Small intestine (tissue), 7 donors: ENCODE results near the gene ISG20. TPM values are rescaled to one million over a fixed set of nuclear protein-coding genes. Genes with fewer than 3 reads are reported as not detected.

ENCODE experiments used
- DNase-seq, 2 donors: peaks; one replicate each; pipeline versions ENCODE4 v3.0.0 to v3.0.0-alpha.2; 2013
- FAIRE-seq: peaks from 2 replicates; lab custom pipeline; 2012; peaks lifted over from hg19 to GRCh38; lab: Jason Lieb, UNC
- H3K27ac ChIP-seq, 3 donors: one replicate each; pipeline ENCODE4 v1.5.1; 2013; ENCODE audit warnings: low read length in 2 of 3, mild to moderate bottlenecking in 2 of 3, control low read depth in 1 of 3, inconsistent platforms in 1 of 3, low read depth in 1 of 3, moderate library complexity in 1 of 3
- H3K27me3 ChIP-seq, 3 donors: one replicate each; pipeline ENCODE4 v1.6.1; 2013; ENCODE audit warnings: low read length in 3 of 3, inconsistent platforms in 1 of 3; ENCODE audit not compliant: control insufficient read depth in 3 of 3, insufficient read depth in 3 of 3
- H3K36me3 ChIP-seq, 3 donors: one replicate each; pipeline ENCODE4 v1.6.1; 2013; ENCODE audit warnings: low read length in 3 of 3, inconsistent platforms in 1 of 3, low read depth in 1 of 3, mild to moderate bottlenecking in 1 of 3, moderate library complexity in 1 of 3; ENCODE audit not compliant: control insufficient read depth in 3 of 3, insufficient read depth in 2 of 3
- H3K4me1 ChIP-seq, 3 donors: one replicate each; pipeline ENCODE4 v1.6.1; 2013; ENCODE audit warnings: low read length in 2 of 3, inconsistent platforms in 1 of 3, low read depth in 1 of 3, mild to moderate bottlenecking in 1 of 3, moderate library complexity in 1 of 3; ENCODE audit not compliant: control insufficient read depth in 3 of 3, insufficient read depth in 2 of 3
- H3K4me3 ChIP-seq, 3 donors: one replicate each; pipeline ENCODE4 v1.5.1; 2013; ENCODE audit warnings: low read length in 3 of 3, control low read depth in 1 of 3, inconsistent platforms in 1 of 3, low read depth in 1 of 3, mild to moderate bottlenecking in 1 of 3, moderate library complexity in 1 of 3
- H3K9me3 ChIP-seq, 2 donors: one replicate each; pipeline ENCODE4 v1.6.1; 2013; ENCODE audit warnings: low read depth in 1 of 2, low read length in 1 of 2; ENCODE audit not compliant: control insufficient read depth in 2 of 2, insufficient read depth in 1 of 2
- WGBS, 3 donors: extraction: QIAGEN DNeasy Blood & Tissue Kit; methylation state at CpG; one replicate each; pipeline ENCODE4 v1.1.7; 2013; 5-methylcytosine and 5-hydroxymethylcytosine counted together
- polyA plus RNA-seq, 4 donors: library from polyadenylated mRNA; stranded (reverse) in 3 of 4; unstranded in 1 of 4; fragments of 200-250 nt in 3 of 4; fragments of 120-200 nt in 1 of 4; gene quantifications; one replicate each; pipeline versions ENCODE4 v1.2.1 to v1.2.3, GENCODE V29; 2013
- donor health status: healthy with polysubstance abuse.
- donor health status: control.
- donor health status: control.
- donor health status: Bipolar disorder and iron deficiency.
- donor health status: healthy.

ISG20 gene
- polyA plus RNA-seq, 4 donors: 4.1 to 434 (median 98.1) TPM

- Histone ChIP-seq H3K4me3 (no peak overlapping the region), H3K27me3 (no peaks in the 10 kb centered on the region), H3K9me3 (no peaks in the 10 kb centered on the region), H3K27ac (peak overlapping the region; percentile 42 to 90 (median 58)), H3K36me3 (no peaks in the 10 kb centered on the region), H3K4me1 (peaks cover 0 to 18% (median 5%) of the 10 kb centered on the region in 3 donors)
- WGBS, 3 donors: 84 to 86% (median 84%) methylated on average over 4 of the region's 4 CpGs
- FAIRE-seq (no peak), DNase-seq (no peak)
Observed at GRCh38 chr15:88616240-88616639, 22.6 kb upstream of the ISG20 start.

DNA sequence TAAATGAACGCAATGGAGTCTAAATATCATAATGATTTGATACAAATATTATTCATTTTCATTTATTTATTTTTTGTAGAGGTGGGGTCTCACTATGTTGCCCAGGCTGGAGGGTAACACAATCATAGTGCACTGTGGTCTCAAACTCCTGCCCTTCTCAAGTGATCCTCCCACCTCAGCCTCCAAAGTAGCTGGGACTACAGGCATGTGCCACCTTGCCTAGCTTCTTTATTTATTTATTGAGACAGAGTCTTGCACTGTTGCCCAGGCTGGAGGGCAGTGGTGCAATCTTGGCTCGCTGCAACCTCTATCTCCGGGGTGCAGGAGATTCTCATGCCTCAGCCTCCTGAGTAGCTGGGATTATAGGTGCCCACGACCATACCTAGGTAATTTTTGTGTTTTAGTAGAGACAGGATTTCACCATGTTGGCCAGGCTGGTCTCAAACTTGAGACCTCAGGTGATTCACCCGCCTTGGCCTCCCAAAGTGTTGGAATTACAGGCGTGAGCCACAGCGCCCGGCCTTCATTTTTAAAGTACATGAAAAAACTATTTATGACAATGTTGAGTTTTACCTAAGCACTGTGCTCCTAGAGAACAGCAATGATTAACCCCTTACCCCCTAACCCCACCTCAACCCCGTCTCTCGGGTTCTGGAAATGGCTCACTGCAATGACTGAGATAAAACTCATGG is 21.6 kb upstream of the ISG20 start:
- 92 to 95% (median 94%) methylated on average over 10 of the region's 10 CpGs for WGBS, 3 donors
- no peak for DNase-seq
- Histone ChIP-seq H3K36me3 (no peaks in the 10 kb centered on the region), H3K27me3 (no peaks in the 10 kb centered on the region), H3K9me3 (no peaks in the 10 kb centered on the region), H3K4me1 (peaks cover 0 to 23% (median 5%) of the 10 kb centered on the region in 3 donors), H3K4me3 (no peak overlapping the region), H3K27ac (no peak overlapping the region)
- no peak for FAIRE-seq

- FAIRE-seq (no peak), DNase-seq (no peak)
- Histone ChIP-seq H3K9me3 (no peaks in the 10 kb centered on the region), H3K4me1 (peaks cover 0 to 29% (median 5%) of the 10 kb centered on the region in 3 donors), H3K36me3 (no peaks in the 10 kb centered on the region), H3K27ac (no peak overlapping the region), H3K4me3 (no peak overlapping the region), H3K27me3 (no peaks in the 10 kb centered on the region)
- WGBS, 3 donors: 51 to 61% (median 55%) methylated on average over 1 of the region's 1 CpG
Observed at GRCh38 chr15:88617790-88618189, 21.0 kb upstream of the ISG20 start.

GRCh38 chr15:88618686-88619085 is 20.1 kb upstream of the ISG20 start:
- DNase-seq (no peak), FAIRE-seq (no peak)
- H3K27ac ChIP-seq: no peak overlapping the region
- no peaks in the 10 kb centered on the region for H3K9me3 ChIP-seq
- no peaks in the 10 kb centered on the region for H3K27me3 ChIP-seq
- peaks cover 5 to 31% (median 6%) of the 10 kb centered on the region in 3 donors for H3K4me1 ChIP-seq
- no peaks in the 10 kb centered on the region for H3K36me3 ChIP-seq
- no peak overlapping the region for H3K4me3 ChIP-seq

DNA sequence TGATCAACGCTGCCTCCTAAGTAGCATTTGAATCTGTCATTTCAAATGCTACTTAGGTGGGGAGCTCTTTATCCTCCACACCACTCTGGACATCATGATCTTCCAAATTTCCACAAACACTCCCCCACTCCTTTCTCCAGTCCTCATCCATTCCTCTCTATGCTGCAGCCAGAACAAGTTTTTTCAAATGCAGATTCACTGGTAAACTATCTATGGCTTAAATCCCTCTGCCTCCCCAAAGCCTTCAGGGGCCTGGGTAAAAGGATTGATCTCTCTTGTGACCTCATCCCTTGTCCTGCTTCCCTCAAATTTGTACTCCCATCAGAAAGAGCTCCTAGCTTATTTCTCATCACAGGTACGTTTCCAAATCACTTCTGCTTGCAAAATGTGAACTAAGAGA is 19.0 kb upstream of the ISG20 start:
- Histone ChIP-seq H3K9me3 (no peaks in the 10 kb centered on the region), H3K36me3 (no peaks in the 10 kb centered on the region), H3K27ac (no peak overlapping the region), H3K4me1 (peaks cover 6 to 31% (median 7%) of the 10 kb centered on the region in 3 donors), H3K4me3 (no peak overlapping the region), H3K27me3 (no peaks in the 10 kb centered on the region)
- WGBS, 3 donors: 73 to 81% (median 81%) methylated on average over 2 of the region's 2 CpGs
- DNase-seq: no peak
- no peak for FAIRE-seq

DNA sequence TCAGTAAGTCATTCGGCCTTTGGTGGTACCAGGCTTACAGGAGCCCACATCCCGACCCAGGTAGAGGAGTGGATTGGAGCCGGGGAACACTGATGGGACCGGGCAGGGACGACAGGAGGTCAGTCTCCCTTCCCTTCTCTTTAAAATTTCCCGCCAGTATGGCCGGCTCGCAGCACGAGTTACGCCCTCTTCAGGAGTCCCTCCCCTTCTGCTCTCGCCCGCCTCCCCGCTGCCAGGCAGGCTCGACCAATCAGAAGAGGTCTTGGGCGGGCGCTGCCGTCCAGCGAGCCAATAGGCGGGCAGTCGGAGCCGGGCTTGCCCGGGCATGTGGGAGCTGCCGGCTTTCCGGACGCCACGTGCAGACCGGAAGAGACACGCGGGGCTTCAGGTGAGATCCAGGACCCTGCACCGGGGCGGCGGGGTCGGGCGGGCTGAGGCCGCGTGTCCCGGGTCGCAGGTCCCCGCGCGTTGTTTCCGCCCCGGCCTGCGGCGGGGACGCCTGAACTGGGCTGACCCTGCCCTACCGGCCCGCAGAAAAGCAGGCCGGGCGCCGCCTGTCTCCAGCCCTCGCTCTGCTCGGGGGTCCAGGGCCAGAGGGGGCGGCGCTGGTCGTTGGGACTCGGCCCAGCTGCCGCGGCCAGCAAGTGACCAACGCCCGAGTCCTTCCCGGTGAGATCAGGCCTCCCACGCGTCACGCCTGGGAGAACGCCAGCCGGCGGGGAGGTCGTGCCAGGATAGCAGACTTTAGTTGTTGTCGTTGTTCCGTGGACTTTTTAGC is 17.6 kb upstream of the ISG20 start, which contains the start of gene AEN:
TSS of gene AEN (plus strand) at position 346 of the 778 bp plus-strand sequence. CDS start 4,870 bp downstream, outside the sequence.
- 0% methylated on average over 45 to 71 of the region's 71 CpGs for WGBS, 3 donors
- DNase-seq: peak; percentile 97
- peak within 1 kb of the TSS in 2 of 3 donors; percentile 52 to 83 for H3K27ac ChIP-seq
- H3K27me3 ChIP-seq: no peaks in the 10 kb centered on the region
- H3K9me3 ChIP-seq: no peaks in the 10 kb centered on the region
- peaks cover 0 to 3% (median 0%) of the 10 kb centered on the region in 3 donors for H3K36me3 ChIP-seq
- peak within 1 kb of the TSS; percentile 72 to 97 (median 92) for H3K4me3 ChIP-seq
- H3K4me1 ChIP-seq: peaks cover 6 to 21% (median 6%) of the 10 kb centered on the region in 3 donors
- FAIRE-seq: no peak

- Histone ChIP-seq H3K4me3 (peak overlapping the region; percentile 72 to 97 (median 92)), H3K36me3 (peaks cover 0 to 8% (median 7%) of the 10 kb centered on the region in 3 donors), H3K27me3 (no peaks in the 10 kb centered on the region), H3K9me3 (no peaks in the 10 kb centered on the region), H3K4me1 (peaks cover 4 to 18% (median 6%) of the 10 kb centered on the region in 3 donors), H3K27ac (peak overlapping the region in 2 of 3 donors; percentile 52 to 83)
- DNase-seq: peak; percentile 38 to 56
- 3 to 15% (median 4%) methylated on average over 17 of the region's 17 CpGs for WGBS, 3 donors
- FAIRE-seq: no peak
Observed at GRCh38 chr15:88621789-88622604, 16.8 kb upstream of the ISG20 start.

GRCh38 chr15:88622605-88622975 is 16.2 kb upstream of the ISG20 start:
- no peak for DNase-seq
- 45 to 49% (median 46%) methylated on average over 5 of the region's 5 CpGs for WGBS, 3 donors
- no peaks in the 10 kb centered on the region for H3K9me3 ChIP-seq

More at GRCh38 chr15:88622605-88622975, 16.2 kb upstream of the ISG20 start:
- H3K27me3 ChIP-seq: no peaks in the 10 kb centered on the region
- H3K27ac ChIP-seq: peak overlapping the region in 2 of 3 donors; percentile 52 to 83
- peaks cover 4 to 18% (median 6%) of the 10 kb centered on the region in 3 donors for H3K4me1 ChIP-seq
- H3K4me3 ChIP-seq: peak overlapping the region in 1 of 3 donors; percentile 97
- no peak for FAIRE-seq
- H3K36me3 ChIP-seq: peaks cover 0 to 8% (median 7%) of the 10 kb centered on the region in 3 donors
